ENCODE data around the gene PSMD6. TPM values are rescaled to one million over a fixed set of nuclear protein-coding genes. Genes with fewer than 3 reads are reported as not detected.

Gene PSMD6
- total and polyA plus RNA-seq, 9 of the 15 experiments (the other 6 are each of a cell fraction or from before 2014, with no cell fraction given): 78.2 to 133 (median 113) TPM

DNA sequence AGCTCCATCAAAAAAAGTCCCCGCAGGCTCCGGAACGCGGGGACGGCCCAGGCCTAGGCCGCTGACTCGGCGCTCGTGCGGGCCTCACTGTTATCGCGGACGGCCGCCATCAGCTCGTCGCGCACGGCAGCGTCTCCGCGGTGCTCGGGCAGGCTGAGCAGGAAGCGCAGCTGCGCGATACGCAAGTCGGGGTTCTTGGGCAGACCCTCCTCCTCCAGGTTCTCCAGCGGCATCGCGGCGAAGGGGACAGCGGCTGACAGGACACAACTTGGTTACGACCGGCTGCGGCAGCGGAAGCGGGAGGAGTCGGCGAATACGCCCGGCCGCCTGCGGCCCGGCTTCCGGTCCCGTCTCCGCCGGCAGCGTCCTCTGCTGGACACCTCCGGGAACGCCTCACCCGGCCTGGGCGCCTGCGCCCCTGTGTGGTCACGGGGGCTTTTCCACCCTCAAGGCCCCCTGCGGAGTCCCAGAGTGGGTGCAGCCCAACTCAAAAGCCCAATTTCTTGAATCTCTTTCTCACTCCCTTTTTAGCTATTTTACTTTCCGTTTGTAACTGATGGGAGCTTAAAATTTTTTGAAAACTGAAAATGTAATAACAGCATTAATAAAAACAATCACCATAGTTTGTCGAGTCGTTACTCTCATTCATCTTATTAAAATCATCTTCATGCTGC lies at the start of gene PSMD6 (continued):
- TF ChIP-seq POU5F1 (IDR thresholded peaks at IDR 0.05; ENCODE audit: borderline replicate concordance, low read depth, low read length, partially characterized antibody) (no peak), ZFPM2 (CRISPR knock-in tag; IDR thresholded peaks at IDR 0.05) (no peak), CBFA2T2 (conservative IDR thresholded peaks at IDR 0.05) (no peak), ESRRB (CRISPR knock-in tag; IDR thresholded peaks at IDR 0.05; ENCODE audit: borderline replicate concordance) (no peak), GABPB2 (CRISPR knock-in tag; conservative IDR thresholded peaks at IDR 0.05) (no peak), PHF20 (IDR thresholded peaks at IDR 0.05; ENCODE audit: partially characterized antibody) (peak; percentile 85), WHSC1 (IDR thresholded peaks at IDR 0.05; ENCODE audit: low read length) (no peak), GATA2 (CRISPR knock-in tag; IDR thresholded peaks at IDR 0.05) (no peak), ZNF584 (CRISPR knock-in tag; IDR thresholded peaks at IDR 0.05; ENCODE audit: low read depth) (no peak), CREM (IDR thresholded peaks at IDR 0.05; ENCODE audit: low read depth) (peak; percentile 72), NONO (IDR thresholded peaks at IDR 0.05; ENCODE audit: low read depth in 2 of 2, low read length in 1 of 2) (peak in 1 of 2 experiments; percentile 53; a peak in 1 of 4 replicates), NCOA6 (IDR thresholded peaks at IDR 0.05) (no peak), EWSR1 (IDR thresholded peaks at IDR 0.05; ENCODE audit: borderline replicate concordance, low read depth, partially characterized antibody) (peak; percentile 40)
- TF ChIP-seq, protein P1, sequence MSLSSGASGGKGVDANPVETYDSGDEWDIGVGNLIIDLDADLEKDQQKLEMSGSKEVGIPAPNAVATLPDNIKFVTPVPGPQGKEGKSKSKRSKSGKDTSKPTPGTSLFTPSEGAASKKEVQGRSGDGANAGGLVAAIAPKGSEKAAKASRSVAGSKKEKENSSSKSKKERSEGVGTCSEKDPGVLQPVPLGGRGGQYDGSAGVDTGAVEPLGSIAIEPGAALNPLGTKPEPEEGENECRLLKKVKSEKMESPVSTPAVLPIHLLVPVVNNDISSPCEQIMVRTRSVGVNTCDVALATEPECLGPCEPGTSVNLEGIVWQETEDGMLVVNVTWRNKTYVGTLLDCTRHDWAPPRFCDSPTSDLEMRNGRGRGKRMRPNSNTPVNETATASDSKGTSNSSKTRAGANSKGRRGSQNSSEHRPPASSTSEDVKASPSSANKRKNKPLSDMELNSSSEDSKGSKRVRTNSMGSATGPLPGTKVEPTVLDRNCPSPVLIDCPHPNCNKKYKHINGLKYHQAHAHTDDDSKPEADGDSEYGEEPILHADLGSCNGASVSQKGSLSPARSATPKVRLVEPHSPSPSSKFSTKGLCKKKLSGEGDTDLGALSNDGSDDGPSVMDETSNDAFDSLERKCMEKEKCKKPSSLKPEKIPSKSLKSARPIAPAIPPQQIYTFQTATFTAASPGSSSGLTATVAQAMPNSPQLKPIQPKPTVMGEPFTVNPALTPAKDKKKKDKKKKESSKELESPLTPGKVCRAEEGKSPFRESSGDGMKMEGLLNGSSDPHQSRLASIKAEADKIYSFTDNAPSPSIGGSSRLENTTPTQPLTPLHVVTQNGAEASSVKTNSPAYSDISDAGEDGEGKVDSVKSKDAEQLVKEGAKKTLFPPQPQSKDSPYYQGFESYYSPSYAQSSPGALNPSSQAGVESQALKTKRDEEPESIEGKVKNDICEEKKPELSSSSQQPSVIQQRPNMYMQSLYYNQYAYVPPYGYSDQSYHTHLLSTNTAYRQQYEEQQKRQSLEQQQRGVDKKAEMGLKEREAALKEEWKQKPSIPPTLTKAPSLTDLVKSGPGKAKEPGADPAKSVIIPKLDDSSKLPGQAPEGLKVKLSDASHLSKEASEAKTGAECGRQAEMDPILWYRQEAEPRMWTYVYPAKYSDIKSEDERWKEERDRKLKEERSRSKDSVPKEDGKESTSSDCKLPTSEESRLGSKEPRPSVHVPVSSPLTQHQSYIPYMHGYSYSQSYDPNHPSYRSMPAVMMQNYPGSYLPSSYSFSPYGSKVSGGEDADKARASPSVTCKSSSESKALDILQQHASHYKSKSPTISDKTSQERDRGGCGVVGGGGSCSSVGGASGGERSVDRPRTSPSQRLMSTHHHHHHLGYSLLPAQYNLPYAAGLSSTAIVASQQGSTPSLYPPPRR (CRISPR knock-in tag; IDR thresholded peaks at IDR 0.05; ENCODE audit: borderline replicate concordance): no peak
- TF ChIP-seq, protein P2, sequence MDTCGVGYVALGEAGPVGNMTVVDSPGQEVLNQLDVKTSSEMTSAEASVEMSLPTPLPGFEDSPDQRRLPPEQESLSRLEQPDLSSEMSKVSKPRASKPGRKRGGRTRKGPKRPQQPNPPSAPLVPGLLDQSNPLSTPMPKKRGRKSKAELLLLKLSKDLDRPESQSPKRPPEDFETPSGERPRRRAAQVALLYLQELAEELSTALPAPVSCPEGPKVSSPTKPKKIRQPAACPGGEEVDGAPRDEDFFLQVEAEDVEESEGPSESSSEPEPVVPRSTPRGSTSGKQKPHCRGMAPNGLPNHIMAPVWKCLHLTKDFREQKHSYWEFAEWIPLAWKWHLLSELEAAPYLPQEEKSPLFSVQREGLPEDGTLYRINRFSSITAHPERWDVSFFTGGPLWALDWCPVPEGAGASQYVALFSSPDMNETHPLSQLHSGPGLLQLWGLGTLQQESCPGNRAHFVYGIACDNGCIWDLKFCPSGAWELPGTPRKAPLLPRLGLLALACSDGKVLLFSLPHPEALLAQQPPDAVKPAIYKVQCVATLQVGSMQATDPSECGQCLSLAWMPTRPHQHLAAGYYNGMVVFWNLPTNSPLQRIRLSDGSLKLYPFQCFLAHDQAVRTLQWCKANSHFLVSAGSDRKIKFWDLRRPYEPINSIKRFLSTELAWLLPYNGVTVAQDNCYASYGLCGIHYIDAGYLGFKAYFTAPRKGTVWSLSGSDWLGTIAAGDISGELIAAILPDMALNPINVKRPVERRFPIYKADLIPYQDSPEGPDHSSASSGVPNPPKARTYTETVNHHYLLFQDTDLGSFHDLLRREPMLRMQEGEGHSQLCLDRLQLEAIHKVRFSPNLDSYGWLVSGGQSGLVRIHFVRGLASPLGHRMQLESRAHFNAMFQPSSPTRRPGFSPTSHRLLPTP (IDR thresholded peaks at IDR 0.05; ENCODE audit: borderline replicate concordance, extremely low read depth, insufficient read length): no peak
- TF ChIP-seq, protein P3, sequence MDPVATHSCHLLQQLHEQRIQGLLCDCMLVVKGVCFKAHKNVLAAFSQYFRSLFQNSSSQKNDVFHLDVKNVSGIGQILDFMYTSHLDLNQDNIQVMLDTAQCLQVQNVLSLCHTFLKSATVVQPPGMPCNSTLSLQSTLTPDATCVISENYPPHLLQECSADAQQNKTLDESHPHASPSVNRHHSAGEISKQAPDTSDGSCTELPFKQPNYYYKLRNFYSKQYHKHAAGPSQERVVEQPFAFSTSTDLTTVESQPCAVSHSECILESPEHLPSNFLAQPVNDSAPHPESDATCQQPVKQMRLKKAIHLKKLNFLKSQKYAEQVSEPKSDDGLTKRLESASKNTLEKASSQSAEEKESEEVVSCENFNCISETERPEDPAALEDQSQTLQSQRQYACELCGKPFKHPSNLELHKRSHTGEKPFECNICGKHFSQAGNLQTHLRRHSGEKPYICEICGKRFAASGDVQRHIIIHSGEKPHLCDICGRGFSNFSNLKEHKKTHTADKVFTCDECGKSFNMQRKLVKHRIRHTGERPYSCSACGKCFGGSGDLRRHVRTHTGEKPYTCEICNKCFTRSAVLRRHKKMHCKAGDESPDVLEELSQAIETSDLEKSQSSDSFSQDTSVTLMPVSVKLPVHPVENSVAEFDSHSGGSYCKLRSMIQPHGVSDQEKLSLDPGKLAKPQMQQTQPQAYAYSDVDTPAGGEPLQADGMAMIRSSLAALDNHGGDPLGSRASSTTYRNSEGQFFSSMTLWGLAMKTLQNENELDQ (CRISPR knock-in tag; IDR thresholded peaks at IDR 0.05; ENCODE audit: borderline replicate concordance): no peak
- TF ChIP-seq, protein P4, sequence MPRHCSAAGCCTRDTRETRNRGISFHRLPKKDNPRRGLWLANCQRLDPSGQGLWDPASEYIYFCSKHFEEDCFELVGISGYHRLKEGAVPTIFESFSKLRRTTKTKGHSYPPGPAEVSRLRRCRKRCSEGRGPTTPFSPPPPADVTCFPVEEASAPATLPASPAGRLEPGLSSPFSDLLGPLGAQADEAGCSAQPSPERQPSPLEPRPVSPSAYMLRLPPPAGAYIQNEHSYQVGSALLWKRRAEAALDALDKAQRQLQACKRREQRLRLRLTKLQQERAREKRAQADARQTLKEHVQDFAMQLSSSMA (CRISPR knock-in tag; IDR thresholded peaks at IDR 0.05): no peak

All from K562 (cell line).